Activated CD8-positive, alpha-beta T cell treated with anti-CD3 and anti-CD28 coated beads, Interleukin-2, amount 10 ng/mL, durations not matched to agents 7 days and 5 days (primary cell): Measurements from ENCODE around the gene FILIP1. TPM values are rescaled to one million over a fixed set of nuclear protein-coding genes. Genes with fewer than 3 reads are reported as not detected.

Experiments used
- ATAC-seq: fragments of 150-1000 bp; cut with Tn5 transposase; one replicate; pipeline ENCODE4 v1.10.0; 2021; ENCODE audit warnings: moderate library complexity
- CTCF ChIA-PET: fragments of 350-600 bp; sonication (Branson Sonifier 250); formaldehyde crosslinking; loops from one replicate; lab custom pipeline; 2021; ENCODE audit warnings: antibody characterized with exemption; lab: Charles Lee
- POLR2A ChIA-PET: fragments of 350-600 bp; sonication (Branson Sonifier 250); formaldehyde crosslinking; loops from one replicate; lab custom pipeline; 2021; ENCODE audit warnings: antibody characterized with exemption; lab: Charles Lee
- DNase-seq: peaks from one replicate; pipeline ENCODE4 v3.0.0-alpha.2; 2020
- H3K27ac Mint-ChIP-seq: one replicate; pipeline ENCODE4 v1.8.0; 2021; ENCODE audit warnings: mild to moderate bottlenecking, mixed read lengths
- H3K27me3 Mint-ChIP-seq: one replicate; pipeline ENCODE4 v1.8.0; 2021; ENCODE audit warnings: low read depth, mixed read lengths
- H3K36me3 Mint-ChIP-seq: one replicate; pipeline ENCODE4 v1.8.0; 2021; ENCODE audit warnings: low read depth, mixed read lengths
- H3K4me1 Mint-ChIP-seq: one replicate; pipeline ENCODE4 v1.8.0; 2021; ENCODE audit warnings: low read depth, mixed read lengths
- H3K4me3 Mint-ChIP-seq: one replicate; pipeline ENCODE4 v1.8.0; 2021; ENCODE audit warnings: mild to moderate bottlenecking, mixed read lengths
- H3K9me3 Mint-ChIP-seq: one replicate; pipeline ENCODE4 v1.8.0; 2022; ENCODE audit warnings: mixed read lengths; ENCODE audit not compliant: insufficient read depth
- total RNA-seq, 2 experiments: library from RNA; stranded (reverse); gene quantifications; one replicate each; pipeline ENCODE4 v1.2.3, GENCODE V29; 2021

FILIP1 gene
- total RNA-seq, 2 experiments from 2014 or later: not detected

DNA sequence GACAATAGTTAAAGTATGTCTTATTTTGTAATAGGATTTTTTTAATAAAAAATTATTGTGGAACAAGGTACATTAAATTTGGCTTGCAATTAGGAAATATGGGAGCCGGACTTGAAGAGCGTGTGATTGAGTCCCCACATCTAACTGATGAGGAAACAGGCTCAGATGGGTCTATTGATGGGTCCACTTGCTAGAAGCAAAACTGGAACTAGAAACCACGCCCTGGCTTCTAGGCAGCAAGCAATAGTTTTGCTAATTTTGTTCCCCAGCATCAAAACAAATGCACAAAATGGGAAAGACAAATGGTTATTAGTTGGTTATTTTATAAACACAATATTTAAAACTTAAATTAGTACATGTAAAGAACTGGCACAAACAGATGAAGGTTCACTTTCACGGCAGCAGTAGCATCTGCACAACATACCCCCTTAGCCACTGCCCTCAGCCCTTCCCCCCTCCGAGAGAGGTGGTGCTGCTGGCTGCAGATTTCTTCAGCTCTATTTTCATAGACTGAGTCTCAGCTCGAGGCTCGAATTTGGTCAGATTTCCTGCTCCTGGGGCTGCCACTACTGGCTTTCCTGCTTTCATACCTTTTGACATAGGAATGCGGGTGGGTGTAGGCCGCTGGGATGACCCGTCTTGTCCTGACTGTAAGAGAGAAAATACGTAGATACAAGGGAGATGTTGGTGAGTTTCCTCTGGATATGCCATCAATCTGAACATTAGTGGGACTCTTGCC, 185.2 kb downstream of the FILIP1 start:
- no peak for DNase-seq
- Mint-ChIP-seq H3K36me3 (no peaks in the 10 kb centered on the region), H3K4me3 (no peak overlapping the region), H3K27ac (no peak overlapping the region), H3K9me3 (no peaks in the 10 kb centered on the region), H3K4me1 (no peaks in the 10 kb centered on the region), H3K27me3 (peaks cover 7% of the 10 kb centered on the region)
- no peak for ATAC-seq
- ChIA-PET CTCF (interaction anchor here (1.1 kb wide), 1 partner anchor 11 kb away, joined by 4 read pairs; no protein-coding TSS in a partner anchor), POLR2A (no interaction called here)

DNA sequence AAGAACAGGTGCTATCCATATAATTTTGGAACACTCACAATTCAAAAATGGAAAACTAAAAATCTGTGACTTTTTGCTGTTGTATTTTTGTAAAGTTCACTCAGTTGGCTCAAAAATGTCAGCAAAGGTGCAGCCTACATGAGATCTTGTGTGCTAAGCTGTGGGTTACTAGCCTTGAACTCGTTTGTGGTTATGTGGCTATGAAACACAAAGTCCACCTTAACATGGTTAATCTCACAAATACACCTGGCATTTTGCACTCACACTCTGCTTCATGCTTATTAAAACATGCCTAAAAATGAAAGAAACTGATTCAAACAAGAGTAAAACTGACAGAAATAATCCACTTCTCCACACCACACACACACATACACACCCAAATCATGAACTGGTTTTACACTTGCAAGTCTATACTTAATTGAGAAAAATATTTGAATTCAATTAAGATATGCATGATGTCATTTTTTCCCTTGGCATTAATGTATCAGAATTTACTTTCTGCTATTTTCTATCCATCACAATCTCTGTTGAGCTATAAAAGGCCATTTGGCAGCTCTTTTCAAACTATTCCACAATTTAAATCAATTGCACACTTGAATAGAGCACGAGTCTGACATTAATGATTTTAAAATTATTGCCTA, 186.1 kb downstream of the FILIP1 start:
- POLR2A ChIA-PET: no interaction called here
- H3K27ac Mint-ChIP-seq: no peak overlapping the region
- no peaks in the 10 kb centered on the region for H3K4me1 Mint-ChIP-seq
- DNase-seq: no peak
- CTCF ChIA-PET: interaction anchor here (1.1 kb wide), 1 partner anchor 10 kb away, joined by 4 read pairs; no protein-coding TSS in a partner anchor
- no peak overlapping the region for H3K4me3 Mint-ChIP-seq
- no peaks in the 10 kb centered on the region for H3K36me3 Mint-ChIP-seq
- ATAC-seq: no peak
- H3K27me3 Mint-ChIP-seq: peaks cover 7% of the 10 kb centered on the region
- no peaks in the 10 kb centered on the region for H3K9me3 Mint-ChIP-seq

DNA sequence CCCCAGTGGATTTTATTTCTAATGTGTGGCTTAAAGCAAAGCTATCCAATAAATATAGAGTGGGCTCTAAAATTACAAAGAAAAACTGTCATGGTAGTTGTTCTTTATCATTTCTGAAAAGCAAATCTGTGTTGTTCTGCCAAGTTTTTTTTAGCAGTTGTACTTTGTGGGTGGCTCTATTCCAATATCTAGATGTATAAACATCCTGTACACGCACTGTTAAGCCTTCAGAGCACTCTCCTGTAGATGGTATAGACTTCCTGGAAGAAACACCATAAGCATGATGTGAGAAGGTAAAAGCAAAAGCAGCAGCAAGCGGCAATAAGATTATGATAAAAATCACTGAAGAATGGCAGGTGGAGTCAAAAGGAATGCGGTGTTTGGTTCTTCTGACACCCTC, 187.5 kb downstream of the FILIP1 start:
- ChIA-PET POLR2A (no interaction called here), CTCF (interaction anchor here (1.0 kb wide), 1 partner anchor 12 kb away, joined by 4 read pairs; no protein-coding TSS in a partner anchor)
- no peak overlapping the region for H3K27ac Mint-ChIP-seq
- no peaks in the 10 kb centered on the region for H3K9me3 Mint-ChIP-seq
- H3K4me1 Mint-ChIP-seq: no peaks in the 10 kb centered on the region
- no peak overlapping the region for H3K4me3 Mint-ChIP-seq
- ATAC-seq (no peak), DNase-seq (no peak)
- H3K36me3 Mint-ChIP-seq: no peaks in the 10 kb centered on the region
- H3K27me3 Mint-ChIP-seq: peaks cover 7% of the 10 kb centered on the region

DNA sequence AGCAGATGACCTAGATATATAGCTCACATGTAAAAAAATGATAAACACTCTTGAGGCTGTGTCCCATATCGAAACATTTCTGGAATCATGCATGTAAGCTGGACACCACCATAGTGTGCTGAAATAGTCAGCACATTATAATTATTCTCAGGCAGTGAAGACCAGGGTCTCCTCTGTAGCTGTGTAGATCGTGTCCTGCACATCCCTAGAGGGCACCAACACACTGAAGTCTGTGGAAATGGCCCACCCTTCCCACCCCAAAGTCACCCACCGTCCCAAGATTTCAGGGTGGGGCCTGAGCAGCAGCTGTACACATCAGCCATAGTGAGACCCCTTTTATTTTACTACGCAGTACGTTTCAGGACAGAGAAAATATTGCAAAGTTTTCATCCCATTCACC, 188.0 kb downstream of the FILIP1 start:
- ChIA-PET POLR2A (no interaction called here), CTCF (interaction anchor here (1.0 kb wide), 1 partner anchor 12 kb away, joined by 4 read pairs; no protein-coding TSS in a partner anchor)
- no peaks in the 10 kb centered on the region for H3K9me3 Mint-ChIP-seq
- H3K27me3 Mint-ChIP-seq: peaks cover 7% of the 10 kb centered on the region
- DNase-seq: no peak
- H3K36me3 Mint-ChIP-seq: no peaks in the 10 kb centered on the region
- no peak overlapping the region for H3K4me3 Mint-ChIP-seq
- no peak overlapping the region for H3K27ac Mint-ChIP-seq
- no peak for ATAC-seq
- H3K4me1 Mint-ChIP-seq: no peaks in the 10 kb centered on the region

DNA sequence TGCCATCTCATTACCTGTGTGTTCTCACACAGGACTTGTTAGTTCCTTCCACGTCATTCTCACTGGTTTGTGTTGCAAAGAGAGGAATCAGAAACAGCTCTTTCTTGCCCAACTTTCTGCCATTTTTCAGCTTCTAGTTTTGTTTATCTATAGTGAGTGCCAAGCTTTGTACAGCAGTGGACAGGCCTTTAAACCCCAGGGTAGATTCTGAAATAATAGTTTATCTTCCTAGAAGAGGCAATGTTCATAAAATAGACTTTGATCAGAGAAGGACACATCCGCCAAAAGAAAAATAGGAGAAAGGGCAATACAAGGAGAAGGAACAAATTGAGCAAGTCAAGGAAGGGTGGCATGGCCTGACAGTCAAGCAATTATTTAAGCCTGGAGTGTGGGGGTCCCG, 191.3 kb downstream of the FILIP1 start:
- ChIA-PET POLR2A (no interaction called here), CTCF (no interaction called here)
- DNase-seq (no peak), ATAC-seq (no peak)
- H3K4me1 Mint-ChIP-seq: no peaks in the 10 kb centered on the region
- H3K27ac Mint-ChIP-seq: no peak overlapping the region
- peaks cover 5% of the 10 kb centered on the region for H3K27me3 Mint-ChIP-seq
- no peaks in the 10 kb centered on the region for H3K9me3 Mint-ChIP-seq
- H3K4me3 Mint-ChIP-seq: no peak overlapping the region
- no peaks in the 10 kb centered on the region for H3K36me3 Mint-ChIP-seq

DNA sequence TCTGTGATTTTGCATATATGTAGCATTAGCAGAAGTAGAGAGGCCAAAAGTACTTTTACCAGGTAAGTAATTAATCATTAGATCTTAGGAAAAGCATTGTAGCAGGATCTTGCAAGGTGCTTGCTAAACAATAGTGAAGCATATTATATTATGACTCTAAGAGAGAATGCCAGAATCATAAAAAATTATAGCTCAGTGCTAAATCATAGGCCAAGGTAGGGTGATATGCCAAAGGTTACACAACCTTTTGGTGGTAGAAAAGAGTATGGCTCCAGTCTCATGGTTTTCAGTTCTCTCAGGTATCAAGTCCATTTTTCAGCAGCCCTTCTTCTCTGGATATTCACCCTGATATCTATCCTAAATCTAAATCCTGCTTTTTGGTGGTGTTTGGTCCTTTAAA, 192.1 kb downstream of the FILIP1 start:
- H3K27ac Mint-ChIP-seq: no peak overlapping the region
- ATAC-seq (no peak), DNase-seq (no peak)
- H3K36me3 Mint-ChIP-seq: no peaks in the 10 kb centered on the region
- no peaks in the 10 kb centered on the region for H3K9me3 Mint-ChIP-seq
- CTCF ChIA-PET: interaction anchor here (1.2 kb wide), 1 partner anchor 261 kb away, joined by 4 read pairs; no protein-coding TSS in a partner anchor
- no peak overlapping the region for H3K4me3 Mint-ChIP-seq
- no peaks in the 10 kb centered on the region for H3K4me1 Mint-ChIP-seq
- POLR2A ChIA-PET: no interaction called here
- peaks cover 2% of the 10 kb centered on the region for H3K27me3 Mint-ChIP-seq

DNA sequence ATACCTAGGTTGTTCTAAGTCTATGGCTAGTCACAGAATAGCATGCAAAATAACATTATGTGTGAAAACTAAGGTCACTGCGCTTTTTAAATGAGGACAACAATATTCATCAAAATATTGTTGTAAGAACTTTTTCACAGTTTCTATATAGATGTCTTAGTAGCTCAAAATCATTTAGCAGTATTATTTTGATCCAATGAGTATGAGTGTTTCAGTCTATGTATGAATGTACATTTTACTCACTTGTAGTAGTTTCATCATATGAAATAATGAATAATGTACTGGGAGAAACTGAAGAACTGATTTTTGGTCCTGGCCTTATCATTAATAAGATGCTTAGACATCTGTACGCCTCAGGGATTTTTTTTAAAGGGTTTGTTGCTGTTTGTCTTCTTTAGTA, 192.5 kb downstream of the FILIP1 start:
- Mint-ChIP-seq H3K9me3 (no peaks in the 10 kb centered on the region), H3K27ac (no peak overlapping the region), H3K36me3 (no peaks in the 10 kb centered on the region), H3K4me1 (no peaks in the 10 kb centered on the region), H3K27me3 (peaks cover under 1% of the 10 kb centered on the region), H3K4me3 (no peak overlapping the region)
- DNase-seq (no peak), ATAC-seq (no peak)
- POLR2A ChIA-PET: no interaction called here
- CTCF ChIA-PET: interaction anchor here (0.6 to 1.2 kb wide), 2 partner anchors 35 to 262 kb away, joined by 3 to 4 read pairs; no protein-coding TSS in a partner anchor

DNA sequence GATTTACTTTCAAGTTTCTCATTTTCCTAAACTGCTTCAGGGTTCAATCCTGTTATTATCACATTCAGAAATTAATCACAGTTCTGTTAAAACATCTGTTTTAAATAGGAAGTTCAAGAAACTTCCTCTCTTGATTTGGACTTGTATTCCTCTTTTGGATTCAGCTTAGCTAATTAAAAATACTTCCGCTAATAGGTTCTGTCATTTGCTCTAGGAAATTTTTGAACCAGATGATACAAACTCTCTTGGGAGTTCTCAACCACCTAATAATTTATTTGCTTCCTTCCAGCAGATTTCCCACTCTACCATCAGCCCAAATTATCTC, 193.1 kb downstream of the FILIP1 start:
- no peak for ATAC-seq
- DNase-seq: no peak
- no peaks in the 10 kb centered on the region for H3K36me3 Mint-ChIP-seq
- no peaks in the 10 kb centered on the region for H3K9me3 Mint-ChIP-seq
- H3K27ac Mint-ChIP-seq: no peak overlapping the region
- no peaks in the 10 kb centered on the region for H3K4me1 Mint-ChIP-seq
- no peaks in the 10 kb centered on the region for H3K27me3 Mint-ChIP-seq
- ChIA-PET POLR2A (no interaction called here), CTCF (interaction anchor here (0.6 to 1.2 kb wide), 2 partner anchors 34 to 262 kb away, joined by 3 to 4 read pairs; no protein-coding TSS in a partner anchor)
- no peak overlapping the region for H3K4me3 Mint-ChIP-seq

DNA sequence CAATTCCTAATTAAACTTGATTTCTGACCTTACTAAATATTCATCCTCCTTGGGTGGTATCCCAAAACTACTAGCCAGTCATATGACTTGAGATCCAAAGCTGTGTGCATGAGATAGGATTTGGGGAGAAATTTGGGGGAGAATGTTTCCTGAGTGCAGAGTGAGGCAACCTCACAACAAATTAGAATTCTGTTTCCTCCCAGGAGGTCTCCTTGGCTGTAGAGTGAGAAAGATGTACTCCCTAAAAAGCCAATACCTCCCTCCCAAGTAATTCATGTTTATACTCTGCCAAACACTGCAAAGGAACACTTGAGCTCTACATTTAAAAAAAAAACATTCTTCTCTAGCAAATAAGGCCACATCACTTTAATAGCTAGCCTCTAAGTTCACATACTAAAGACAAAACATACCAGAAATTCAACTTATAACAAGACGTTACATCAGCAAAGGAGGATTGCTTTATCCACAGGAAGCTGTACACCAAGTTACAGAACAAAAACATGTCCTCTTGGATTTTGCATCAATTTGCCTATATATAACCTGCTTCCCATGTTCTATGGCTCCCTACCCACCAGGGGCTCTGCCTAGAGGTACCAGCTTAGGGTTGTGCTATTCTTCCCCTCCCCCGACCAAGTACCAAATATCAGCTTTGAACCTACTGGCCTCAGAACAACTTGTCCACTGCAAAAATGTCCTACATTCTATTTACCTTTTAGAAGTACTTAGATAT, 193.6 kb downstream of the FILIP1 start:
- POLR2A ChIA-PET: no interaction called here
- ATAC-seq: no peak
- H3K36me3 Mint-ChIP-seq: no peaks in the 10 kb centered on the region
- H3K27ac Mint-ChIP-seq: no peak overlapping the region
- H3K4me1 Mint-ChIP-seq: no peaks in the 10 kb centered on the region
- no peak for DNase-seq
- no peaks in the 10 kb centered on the region for H3K27me3 Mint-ChIP-seq
- H3K9me3 Mint-ChIP-seq: no peaks in the 10 kb centered on the region
- CTCF ChIA-PET: no interaction called here
- no peak overlapping the region for H3K4me3 Mint-ChIP-seq

DNA sequence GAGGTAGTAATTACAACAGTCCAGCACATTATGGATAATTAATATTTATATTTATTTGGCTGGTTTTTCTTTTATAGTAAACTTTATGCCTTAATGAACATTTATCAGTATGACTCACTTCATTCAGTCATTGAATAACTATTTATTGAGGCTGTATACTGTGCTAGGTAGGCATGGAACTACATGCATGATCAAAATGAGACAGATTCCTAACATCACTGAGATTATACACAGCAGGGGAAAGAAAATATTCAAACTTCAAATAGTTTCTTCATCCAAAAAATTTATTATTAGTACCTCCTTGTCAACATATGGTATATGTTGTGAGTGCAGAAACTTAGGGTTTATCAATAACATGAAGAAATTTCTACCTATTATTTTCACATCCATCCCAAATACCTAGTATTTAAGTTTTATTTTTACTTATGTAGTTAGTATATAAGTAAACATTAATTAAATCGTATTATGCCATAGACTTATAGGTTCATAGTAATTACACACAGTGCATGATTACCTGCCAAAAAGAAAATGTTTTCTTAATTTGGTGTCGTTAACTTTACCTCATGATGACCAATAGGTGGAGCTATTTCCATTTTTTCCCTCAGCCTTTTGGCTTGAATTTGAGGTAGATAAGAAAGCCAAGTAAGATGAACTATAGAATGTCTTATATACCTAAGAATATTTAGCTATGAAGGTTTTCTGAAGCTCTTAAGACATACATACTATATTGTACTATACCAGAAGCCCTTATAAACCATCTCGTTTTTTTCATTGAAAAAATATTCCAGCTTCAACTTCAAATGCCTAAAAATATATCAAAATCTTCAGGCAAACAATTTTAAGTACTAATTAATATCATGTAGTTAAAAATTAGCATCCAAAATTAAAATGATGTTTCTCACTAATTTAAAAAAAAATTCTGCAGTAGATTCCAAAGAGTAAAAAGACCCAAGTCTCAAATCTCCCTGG, 196.5 kb downstream of the FILIP1 start:
- ChIA-PET CTCF (interaction anchor here (0.7 to 1.2 kb wide), 12 partner anchors 11 to 461 kb away, joined by 3 to 9 read pairs (median 4); partner anchors contain the start of gene COX7A2), POLR2A (no interaction called here)
- no peaks in the 10 kb centered on the region for H3K4me1 Mint-ChIP-seq
- no peaks in the 10 kb centered on the region for H3K9me3 Mint-ChIP-seq
- H3K36me3 Mint-ChIP-seq: no peaks in the 10 kb centered on the region
- H3K4me3 Mint-ChIP-seq: no peak overlapping the region
- no peaks in the 10 kb centered on the region for H3K27me3 Mint-ChIP-seq
- H3K27ac Mint-ChIP-seq: no peak overlapping the region
- DNase-seq (no peak), ATAC-seq (peak; percentile 69)

DNA sequence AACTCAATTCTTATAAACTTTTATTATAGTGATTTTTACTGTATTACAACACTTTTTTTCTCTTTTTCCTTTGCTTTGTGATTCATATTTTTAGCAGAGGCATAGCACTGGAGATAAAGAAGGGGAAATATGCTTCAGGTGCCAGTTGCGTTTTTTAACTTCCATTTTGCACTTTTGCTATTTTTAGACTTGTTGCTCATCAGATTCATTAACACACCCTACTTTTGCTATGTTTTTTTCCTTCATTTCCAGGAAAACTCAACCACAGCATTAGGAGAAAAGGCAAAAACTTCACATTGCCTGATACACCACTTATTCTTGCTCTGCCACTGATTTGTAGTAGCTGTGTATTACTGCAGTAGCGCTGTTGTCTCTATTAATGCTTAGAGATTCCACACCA, 201.0 kb downstream of the FILIP1 start:
- Mint-ChIP-seq H3K36me3 (peaks cover 5% of the 10 kb centered on the region), H3K27me3 (no peaks in the 10 kb centered on the region), H3K4me3 (no peak overlapping the region), H3K27ac (no peak overlapping the region), H3K4me1 (peaks cover 10% of the 10 kb centered on the region), H3K9me3 (no peaks in the 10 kb centered on the region)
- ATAC-seq (no peak), DNase-seq (no peak)
- ChIA-PET CTCF (no interaction called here), POLR2A (no interaction called here)
